Motor neuron (in vitro differentiated cells): Measurements from ENCODE around the gene SLC16A6. TPM values are rescaled to one million over a fixed set of nuclear protein-coding genes. Genes with fewer than 3 reads are reported as not detected.

Experiments
- total RNA-seq, 8 experiments: library from RNA; unstranded; fragments of 300-600 nt; gene quantifications; 2 replicates each; pipeline versions ENCODE4 v1.2.3 to v1.2.4, GENCODE V29; 2022

The SLC16A6 gene
- total RNA-seq, 8 experiments from 2014 or later, result 4.3 to 25.6 (median 9.7) TPM

Other genes starting within 250 kb of the SLC16A6 start
- 100 to 1,000 TPM in 4 of 8 experiments, 10 to 100 TPM in 4; 60.9 to 114 (median 100) TPM for gene AMZ2, start 43.1 kb downstream of the SLC16A6 start, total RNA-seq
- gene ARSG, start 368 bp upstream of the SLC16A6 start, total RNA-seq, result 10 to 100 TPM in 6 of 8 experiments, 1 to 10 TPM in 2; 6.9 to 36.5 (median 12.6) TPM
- gene WIPI1, start 166.4 kb upstream of the SLC16A6 start, total RNA-seq, result 10 to 100 TPM; 11.7 to 82.8 (median 39.1) TPM
- gene PRKAR1A, start 221.3 kb upstream of the SLC16A6 start, total RNA-seq, result 100 to 1,000 TPM; 137 to 310 (median 169) TPM